Activated naive CD4-positive, alpha-beta T cell treated with Interleukin-2 at 50 U/mL for 16 hours (primary cell): ENCODE data around the gene KLF17.
"Not testable (repeated sequence)": the region's sequence is repeated elsewhere in the genome, so short reads cannot be mapped to it uniquely, and the experiment has no call there.

Source experiments
- DNase-seq: peaks from one replicate; pipeline ENCODE4 v3.0.0-alpha.2; 2020

KLF17 gene

DNA sequence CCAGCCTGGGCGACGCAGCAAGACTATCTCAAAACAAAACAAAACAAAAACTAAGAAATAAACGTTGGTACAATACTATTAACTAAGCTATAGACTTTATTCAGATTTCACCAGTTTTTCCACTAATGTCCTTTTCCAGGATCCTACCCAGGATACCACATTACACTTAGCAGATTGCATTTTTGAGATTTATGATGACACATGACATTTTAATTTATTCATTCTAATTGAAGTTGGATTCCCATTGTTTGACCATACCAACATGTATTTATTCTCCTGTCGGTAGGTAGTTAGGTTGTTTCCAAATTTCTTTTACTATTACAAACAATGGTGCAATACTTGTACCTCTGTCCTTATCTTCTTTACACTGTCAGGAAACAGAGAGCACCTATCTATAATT lies 6.8 kb upstream of the KLF17 start:
- DNase-seq, result no peak

DNA sequence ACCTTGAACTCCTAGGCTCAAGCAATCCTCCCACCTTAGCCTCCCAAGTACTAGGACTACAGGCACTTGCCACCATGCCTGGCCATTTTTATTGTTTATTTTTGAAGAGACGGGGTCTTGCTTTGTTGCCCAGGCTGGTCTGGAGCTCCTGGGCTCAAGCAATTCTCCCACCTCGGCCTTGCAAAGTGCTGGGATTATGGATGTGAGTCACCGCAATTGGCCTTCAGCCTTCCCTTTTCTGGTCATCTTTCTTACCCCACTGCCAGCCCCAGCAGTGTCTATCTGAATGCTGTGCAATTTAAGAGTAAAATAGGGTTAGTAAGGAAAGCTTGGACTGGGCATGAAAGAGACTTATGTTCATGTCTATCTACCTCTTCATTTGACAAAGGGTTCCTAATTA lies 6.1 kb upstream of the KLF17 start:
- DNase-seq, result no peak

DNA sequence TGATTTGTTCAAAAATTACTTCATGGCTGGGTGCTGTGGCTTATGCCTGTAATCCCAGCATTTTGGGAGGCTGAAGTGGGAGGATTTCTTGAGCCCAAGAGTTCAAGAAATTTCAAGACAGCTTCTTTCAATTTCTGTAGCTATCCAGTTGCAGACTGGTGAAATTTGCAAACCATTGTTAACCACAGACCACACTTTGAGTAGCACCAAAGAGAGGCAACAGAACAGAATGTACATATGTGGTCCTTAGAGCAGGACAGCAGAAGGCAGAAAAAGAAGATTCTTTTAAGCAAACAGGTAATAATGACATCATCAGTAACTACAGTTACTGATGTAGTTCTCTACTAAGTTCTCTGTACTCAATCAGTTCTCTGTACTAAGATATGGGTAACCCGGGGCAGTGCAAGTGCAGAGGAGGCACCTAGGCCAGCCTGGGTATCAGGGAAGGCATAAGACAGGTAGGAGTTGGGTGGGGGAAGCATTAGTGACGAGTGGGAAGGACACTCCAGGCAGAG lies 5.5 kb upstream of the KLF17 start:
- DNase-seq, result no peak

DNA sequence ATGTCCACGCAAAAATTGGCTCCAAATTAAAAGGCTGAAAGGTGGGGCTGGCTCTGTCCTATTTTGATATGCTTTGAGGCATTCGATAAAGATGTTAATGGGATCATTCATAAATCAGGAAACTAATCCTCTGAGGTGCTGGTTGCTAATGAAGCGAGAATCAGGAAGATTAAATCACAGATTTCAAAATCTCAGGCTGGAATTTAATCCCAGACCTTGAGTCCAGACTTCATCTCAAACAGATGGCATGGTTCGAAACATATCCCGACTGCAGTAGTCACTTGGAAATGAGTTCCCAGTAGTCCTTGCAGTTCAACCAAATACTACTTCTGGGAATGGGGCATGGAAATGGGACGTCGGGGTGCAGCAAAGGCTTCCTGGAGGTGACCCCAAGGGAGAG lies 4.5 kb upstream of the KLF17 start:
- DNase-seq, result no peak

DNA sequence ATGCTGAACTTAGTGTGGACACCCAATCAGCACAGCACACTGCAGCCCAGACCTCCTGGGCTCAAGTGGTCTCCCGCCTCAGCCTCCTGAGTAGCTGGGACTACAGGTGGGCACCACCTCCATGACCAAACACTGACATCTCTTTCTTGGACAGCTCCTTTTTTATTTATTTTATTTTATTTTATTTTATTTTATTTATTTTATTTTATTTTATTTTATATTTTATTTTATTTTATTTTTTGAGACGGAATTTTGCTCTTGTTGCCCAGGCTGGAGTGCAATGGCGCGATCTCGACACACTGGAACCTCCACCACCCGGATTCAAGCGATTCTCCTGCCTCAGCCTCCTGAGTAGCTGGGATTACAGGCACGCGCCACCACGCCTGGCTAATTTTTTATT lies 1.3 kb upstream of the KLF17 start:
- DNase-seq, result not testable (repeated sequence)

DNA sequence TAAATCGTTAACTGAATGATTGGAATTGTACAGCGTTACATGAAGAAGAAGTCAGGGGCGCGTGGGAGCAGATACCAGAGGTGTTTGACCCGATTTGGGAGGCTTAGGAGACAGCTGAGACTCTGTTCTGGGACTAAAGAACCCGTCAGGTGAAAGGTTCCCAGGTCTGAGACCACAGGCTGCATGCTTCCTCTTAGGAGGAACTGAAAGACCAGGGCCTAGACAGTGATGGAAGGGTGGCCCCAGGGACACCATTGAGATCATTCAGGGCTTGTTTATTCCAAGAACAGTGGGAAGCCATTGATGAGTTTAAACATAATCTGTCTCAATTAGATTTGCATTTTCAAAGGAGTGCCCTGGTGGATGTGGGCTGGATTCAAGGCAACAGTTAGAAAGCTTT lies 904 bp downstream of the KLF17 start:
- no peak for DNase-seq

DNA sequence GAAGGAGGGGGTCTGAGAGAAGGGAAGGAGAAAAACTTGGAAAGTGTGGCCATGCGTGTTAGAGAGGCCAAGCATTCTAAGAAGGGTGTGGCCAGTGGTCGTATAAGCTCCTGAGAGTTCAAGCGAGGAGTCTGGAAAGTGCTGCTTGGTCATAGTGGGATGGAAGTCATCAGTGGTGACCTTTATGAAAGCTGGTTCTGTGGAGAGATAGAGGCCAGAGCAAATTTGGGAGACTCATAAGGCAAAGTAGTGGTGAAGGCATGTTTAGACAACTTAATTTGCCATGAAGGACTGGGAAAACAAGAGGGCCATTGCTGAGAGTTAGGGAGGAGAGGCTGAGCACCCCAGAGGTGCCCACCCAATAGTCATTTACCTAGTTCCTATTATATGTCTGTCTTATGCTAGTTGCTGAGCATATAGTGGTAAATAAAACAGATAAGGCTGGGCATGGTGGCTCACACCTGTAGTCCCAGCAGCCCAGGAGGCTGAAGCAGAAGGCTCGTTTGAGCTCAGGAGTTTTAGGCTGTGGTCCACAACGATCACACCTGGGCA lies 1.9 kb downstream of the KLF17 start:
- no peak for DNase-seq

DNA sequence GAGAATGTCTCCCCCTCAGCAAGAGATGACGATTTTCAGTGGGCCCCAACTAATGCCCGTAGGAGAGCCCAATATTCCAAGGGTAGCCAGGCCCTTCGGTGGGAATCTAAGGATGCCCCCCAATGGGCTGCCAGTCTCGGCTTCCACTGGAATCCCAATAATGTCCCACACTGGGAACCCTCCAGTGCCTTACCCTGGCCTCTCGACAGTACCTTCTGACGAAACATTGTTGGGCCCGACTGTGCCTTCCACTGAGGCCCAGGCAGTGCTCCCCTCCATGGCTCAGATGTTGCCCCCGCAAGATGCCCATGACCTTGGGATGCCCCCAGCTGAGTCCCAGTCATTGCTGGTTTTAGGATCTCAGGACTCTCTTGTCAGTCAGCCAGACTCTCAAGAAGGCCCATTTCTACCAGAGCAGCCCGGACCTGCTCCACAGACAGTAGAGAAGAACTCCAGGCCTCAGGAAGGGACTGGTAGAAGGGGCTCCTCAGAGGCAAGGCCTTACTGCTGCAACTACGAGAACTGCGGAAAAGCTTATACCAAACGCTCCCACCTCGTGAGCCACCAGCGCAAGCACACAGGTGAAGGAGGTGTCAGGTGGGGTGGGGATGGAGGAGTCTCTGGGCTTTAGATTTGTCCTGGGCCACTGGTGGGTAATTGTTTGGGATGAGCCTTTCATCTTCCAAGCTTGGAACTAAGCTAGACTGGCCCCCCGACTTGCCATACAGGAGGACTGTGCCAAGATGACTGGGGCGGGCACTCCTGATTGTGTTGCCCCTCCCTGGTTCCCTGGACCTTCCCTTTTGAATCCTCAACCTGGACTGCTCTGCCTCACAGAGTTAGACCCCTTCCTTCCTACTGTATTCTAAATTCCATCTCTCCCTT lies 11.2 kb downstream of the KLF17 start:
- no peak for DNase-seq

DNA sequence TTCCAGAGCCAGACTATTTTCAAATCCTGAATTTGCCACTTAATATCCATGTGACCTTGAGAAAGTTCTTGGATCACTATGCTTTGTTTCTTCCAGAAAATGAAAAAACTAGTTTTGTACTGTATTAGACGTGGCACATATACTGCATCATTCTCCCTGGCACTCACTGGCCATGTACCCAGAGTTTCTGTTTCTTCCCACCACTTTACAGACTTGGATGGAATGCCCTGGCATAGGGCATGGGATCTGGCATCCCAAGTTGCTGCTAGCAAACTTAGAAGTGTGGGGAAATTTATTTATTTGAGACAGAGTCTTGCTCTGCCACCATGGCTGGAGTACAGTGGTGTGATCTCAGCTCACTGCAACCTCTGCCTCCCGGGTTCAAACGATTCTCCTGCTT lies 12.8 kb downstream of the KLF17 start:
- no peak for DNase-seq

DNA sequence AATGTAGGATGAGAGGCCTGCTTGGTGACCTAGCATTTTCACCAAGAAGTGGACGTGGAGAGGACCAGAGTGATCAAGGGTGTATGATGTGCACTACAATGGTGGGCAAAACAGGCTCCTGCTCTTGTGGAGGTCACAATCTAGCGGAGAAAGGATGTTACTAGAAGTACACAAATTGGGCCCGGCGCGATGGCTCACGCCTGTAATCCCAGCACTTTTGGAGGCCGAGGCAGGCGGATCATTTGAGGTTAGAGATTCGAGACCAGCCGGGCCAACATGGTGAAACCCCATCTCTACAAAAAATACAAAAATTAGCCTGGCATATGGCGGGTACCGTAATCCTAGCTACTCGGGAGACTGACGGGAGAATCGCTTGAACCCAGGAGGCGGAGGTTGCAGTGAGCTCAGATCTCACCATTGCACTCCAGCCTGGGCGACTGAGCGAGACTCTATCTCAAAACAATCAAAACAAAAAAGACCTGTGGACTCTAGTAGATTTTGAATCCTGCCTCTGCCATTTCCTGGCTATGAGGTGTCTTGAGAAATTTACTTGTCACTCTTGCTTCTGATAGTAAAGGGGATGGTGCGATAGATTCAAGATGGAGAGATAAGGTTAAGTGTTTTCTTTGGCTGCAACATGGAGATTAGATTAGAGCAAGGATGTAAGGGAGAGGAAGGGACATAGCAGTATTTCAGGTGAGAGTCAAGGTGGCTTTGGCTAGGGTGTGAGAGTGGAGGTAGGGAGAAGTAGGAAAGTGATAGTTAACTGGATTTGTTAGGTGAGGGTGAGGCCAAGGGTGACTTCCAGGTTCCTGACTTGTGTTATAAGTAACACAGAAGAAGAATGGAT lies 15.7 kb downstream of the KLF17 start:
- DNase-seq, result no peak

DNA sequence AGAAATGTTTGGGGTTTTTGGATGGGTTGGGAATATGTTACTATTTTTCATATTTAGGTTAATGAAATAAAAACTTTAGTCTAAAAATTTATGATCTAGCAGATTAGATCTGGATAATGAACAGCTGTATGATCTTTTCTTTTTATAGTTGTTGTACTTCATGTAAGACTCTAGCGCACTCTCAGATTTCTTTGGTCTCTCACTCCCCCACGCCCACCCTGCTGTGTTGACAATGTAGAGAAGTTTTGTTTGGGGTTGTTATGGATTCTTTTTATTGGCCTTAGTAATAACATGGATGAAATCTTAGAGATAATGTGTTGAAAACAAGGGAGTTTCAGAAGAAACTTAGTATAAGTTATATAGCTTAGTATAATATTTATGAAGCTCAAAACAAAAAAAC lies 17.3 kb downstream of the KLF17 start:
- no peak for DNase-seq

DNA sequence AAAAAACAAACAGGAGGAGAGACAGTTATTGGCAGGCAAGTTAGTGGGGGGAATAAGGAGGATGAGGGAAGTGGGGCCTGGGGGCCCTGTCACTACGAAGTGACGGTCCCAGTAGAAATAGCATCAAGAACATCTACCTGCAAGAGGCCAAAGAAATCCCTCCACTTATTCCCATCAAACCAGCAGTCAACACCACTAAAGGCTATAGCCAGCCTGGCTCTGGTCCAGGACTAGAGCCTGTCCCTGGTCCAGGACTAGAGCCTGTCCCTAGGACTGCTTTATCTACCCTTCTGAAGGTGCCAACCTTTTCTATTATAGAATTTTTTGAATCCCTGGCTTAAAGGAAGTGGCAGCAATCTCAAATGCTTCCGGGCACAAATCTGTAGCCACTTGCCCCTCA lies 19.6 kb downstream of the KLF17 start:
- no peak for DNase-seq

DNA sequence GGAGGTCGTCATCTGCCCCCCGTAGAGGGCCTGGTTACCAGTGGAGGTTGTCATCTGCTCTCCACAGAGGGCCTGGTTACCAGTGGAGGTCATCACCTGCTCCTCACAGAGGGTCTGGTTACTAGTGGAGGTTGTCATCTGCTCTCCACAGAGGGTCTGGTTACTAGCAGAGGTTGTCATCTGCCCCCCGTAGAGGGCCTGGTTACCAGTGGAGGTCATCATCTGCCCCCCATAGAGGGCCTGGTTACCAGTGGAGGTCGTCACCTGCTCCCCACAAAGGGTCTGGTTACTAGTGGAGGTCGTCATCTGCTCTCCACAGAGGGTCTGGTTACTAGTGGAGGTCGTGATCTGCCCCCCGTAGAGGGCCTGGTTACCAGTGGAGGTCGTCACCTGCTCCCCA lies 20.9 kb downstream of the KLF17 start:
- not testable (repeated sequence) for DNase-seq

DNA sequence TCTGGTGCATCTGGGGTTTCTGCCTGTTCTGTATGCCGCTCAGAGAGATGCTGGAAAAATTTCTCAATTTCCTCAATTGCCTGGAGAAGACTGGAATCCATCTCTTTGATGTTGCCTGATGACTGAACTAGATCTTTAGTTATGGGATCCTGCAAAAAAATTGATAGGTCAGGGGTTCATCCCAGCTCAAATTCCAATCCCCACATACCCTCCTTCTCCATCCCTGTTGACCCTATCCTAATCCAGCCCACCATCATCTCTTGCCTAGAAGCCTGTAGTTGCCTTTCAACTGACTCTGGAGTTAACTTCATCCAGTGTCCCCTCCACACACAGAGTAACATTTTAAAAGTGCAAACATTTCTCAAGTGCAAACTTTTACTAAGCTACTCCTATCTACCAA lies 22.9 kb downstream of the KLF17 start, which contains the start of gene KLF18:
Gene KLF18, minus strand, starts transcription at position 101 of the 400 bp plus-strand sequence. Its CDS starts 0 bp downstream, at position 101.
- DNase-seq, result no peak

DNA sequence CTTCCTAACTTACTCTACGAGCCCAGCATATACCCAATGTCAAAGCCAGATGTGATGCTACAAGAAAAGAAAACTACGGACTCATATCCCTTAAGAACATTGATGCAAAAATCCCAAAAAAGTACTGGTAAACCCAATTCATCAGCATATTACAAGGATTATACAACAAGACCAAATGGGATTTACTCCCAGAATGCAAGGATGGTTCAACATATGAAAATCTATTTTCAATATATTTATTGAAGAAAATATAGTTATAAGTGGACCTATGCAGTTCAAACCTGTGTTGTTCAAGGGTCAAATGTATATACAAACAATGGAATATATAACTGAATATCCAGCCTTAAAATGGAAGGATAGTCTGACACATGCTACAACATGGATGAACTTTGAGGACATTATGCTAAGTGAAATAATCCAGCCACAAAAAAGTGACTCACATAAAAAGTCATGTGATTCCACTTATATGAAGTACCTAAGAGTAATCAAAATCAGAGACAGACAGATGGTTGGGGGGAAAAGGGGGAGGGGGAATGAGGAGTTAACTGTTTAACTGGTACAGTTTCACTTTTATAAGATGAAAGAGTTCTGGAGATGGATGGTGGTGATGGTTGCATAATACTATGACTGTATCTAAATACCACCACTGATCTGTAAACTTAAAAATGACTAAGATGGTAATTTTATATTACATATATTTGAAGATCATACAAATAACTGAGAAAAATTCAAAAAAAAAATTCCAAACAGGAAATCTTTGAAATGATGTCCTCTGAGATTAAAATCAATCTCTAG lies 26.5 kb downstream of the KLF17 start:
- DNase-seq, result no peak

DNA sequence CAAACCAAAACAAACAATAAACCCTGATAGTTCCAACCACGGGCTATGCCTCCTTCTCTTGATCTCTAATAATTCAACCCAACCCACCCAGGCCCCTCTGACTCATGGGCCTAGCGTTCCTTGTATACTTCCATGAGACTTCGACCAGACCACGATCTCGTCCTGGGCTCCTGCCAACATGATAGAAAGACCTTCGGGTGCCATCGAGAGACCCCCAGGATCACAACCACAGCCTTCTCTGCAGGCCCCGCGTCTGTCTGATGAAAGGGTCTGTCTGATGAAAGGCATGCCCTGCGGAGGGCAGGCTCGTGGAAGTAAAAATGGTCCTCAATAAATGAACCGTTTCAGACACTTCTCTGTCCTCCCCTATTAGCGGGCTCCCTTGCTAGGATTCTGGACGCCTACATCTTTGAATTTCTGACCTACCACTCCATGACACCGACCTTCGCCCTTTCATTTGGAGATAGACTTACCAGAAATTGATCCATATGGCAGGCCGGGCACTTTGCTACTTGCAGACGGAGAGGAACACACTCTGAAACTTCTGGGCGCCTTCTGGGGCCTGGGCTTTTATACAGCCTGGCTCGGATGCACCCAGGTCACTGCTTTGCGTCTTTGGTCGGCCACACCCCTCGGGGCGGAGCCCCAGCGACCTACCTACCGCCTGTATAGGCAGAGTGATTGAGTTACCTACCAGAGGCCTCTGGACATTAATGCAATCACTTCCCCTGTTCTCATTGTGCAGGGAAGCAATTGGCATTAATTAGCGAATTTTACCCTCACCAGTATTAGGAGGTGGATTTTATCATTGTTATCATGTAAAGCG lies 28.1 kb downstream of the KLF17 start:
- DNase-seq, result no peak

DNA sequence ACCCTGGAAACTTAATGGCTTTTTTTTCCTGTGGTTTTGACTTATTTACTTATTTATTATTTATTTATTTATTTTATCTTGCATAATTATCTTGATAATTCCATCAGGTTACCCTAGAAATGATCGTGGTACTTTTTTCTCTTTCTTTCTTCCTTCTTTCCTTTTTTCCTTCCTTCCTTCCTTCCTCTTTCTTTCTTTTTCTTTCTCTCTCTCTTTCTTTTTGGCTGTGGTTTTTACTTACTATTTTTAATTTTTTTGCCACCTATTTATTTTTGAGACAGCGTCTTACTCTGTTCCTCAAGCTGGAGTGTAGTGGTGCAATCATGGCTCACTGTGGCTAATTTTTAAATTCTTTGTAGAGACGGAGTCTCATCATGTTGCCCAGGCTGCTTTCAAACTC lies 29.0 kb downstream of the KLF17 start:
- DNase-seq, result no peak

DNA sequence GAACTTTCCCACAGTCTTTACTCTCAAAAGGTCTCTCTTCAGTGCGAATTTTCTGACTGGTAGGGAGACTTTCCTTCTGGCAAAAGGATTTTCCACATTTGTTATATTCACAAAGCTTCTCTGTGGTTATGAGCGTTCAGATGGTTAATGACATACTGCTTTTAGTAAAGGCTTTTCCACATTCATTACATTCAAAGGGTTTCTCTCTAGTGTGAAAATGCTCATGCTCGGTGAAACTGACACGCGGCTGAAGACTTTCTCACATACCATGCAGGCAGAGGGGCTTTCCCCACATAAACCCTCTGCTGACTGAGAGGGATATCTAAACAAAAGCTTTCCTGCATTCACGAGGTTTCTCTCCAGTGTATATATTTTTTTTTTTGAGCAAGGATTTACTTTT lies 32.7 kb downstream of the KLF17 start:
- no peak for DNase-seq

DNA sequence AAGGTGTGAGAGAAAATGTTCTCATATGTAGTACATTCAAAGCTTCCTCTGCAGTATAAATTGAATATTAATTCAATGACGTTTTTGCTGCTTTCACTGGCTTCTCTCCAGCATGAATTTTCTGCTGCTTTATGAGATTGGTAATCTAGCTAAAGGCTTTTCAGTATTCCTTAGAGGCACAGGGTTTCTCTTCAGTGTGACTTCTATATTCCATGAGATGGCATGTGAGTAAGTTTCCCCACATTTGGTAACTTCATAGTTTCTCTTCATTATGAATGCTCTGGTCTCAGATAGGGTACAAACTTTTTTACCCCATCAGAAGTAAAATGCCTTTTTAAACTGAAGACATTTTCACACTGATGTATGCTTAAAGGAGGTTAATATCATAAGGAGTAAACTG lies 33.2 kb downstream of the KLF17 start:
- DNase-seq, result no peak

DNA sequence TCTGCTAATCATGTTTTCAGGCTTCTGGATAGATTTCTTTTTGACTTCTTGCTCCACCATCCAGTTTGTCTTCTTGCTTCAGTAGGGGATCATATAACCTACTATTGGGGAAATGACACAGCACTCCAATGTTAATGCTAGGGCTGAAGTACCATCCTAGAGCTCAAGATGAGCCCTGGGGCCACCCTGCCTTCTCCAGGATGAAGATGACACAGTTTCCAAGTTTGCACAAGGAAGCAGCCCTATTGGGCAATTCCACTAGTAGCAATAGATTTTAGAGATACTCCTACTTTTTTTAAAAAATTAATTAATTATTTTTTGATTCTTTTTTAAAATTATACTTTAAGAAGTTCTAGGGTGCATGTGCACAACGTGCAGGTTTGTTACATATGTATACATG lies 34.1 kb downstream of the KLF17 start:
- DNase-seq, result no peak

DNA sequence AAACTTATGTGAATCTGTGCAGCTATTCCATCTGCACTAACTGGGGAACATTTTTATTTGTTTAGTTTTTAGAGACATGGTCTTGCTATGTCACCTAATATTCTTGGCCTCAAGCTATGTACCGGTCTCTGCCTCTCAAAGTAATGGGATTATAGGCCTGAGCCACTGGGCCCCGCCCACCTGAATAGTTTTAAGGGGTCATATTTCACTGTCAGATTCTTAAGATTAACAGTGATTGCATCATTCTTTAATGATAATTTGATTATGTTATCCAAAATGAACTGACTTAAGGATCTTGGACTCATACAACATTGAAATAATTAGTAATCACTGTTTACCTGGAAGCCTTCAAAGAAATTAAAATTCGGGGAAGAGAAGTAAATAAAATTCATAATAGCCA lies 35.4 kb downstream of the KLF17 start:
- DNase-seq, result no peak

DNA sequence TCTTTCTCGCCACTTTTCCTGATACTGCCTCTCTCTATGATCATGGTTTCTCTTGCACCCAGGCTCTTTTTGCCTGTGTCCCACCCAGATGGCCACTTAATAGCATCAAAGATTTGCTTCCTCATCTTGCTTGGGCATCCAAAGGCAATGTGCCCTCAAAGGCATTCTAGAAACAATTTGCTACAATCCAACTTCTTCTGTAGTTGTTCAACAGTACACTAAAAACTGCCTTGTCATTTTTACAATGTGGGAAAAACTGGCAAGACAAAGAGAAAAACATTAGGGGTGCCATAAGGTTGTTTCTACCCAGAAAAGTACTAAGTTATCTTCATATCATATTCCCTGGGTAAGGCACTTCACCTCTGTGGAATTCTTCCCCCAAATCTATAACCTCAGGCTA lies 39.3 kb downstream of the KLF17 start:
- no peak for DNase-seq
